Stimulated activated naive B cell treated with anti-CD40 and anti-IgM and Interleukin-4, amounts not matched to agents 10 μg/mL and 1 μg/mL and 100 μg/mL, for 72 hours (primary cell): ENCODE results near the gene DEGS1.
A peak's percentile ranks its signal among the peaks of the same experiment; 100 is the strongest.

ENCODE experiments used
- ATAC-seq, 2 donors: fragments of 150-1000 bp; cut with Tn5 transposase; replicated peaks; 2 replicates each; pipeline ENCODE4 v1.10.0; 2021; ENCODE audit warnings: moderate library complexity in 1 of 2
- DNase-seq: peaks from one replicate; pipeline ENCODE4 v3.0.0; 2021
- H3K27ac Mint-ChIP-seq: one replicate; pipeline ENCODE4 v1.8.0; 2022; ENCODE audit warnings: mild to moderate bottlenecking, mixed read lengths
- H3K27me3 Mint-ChIP-seq, 2 donors: one replicate each; pipeline ENCODE4 v1.8.0; 2022; ENCODE audit warnings: mixed read lengths in 2 of 2
- H3K36me3 Mint-ChIP-seq, 2 donors: one replicate each; pipeline ENCODE4 v1.8.0; 2022; ENCODE audit warnings: mixed read lengths in 2 of 2, mild to moderate bottlenecking in 1 of 2
- H3K4me1 Mint-ChIP-seq, 2 donors: one replicate each; pipeline ENCODE4 v1.8.0; 2022; ENCODE audit warnings: mixed read lengths in 2 of 2, mild to moderate bottlenecking in 1 of 2
- H3K4me3 Mint-ChIP-seq, 2 donors: one replicate each; pipeline ENCODE4 v1.8.0; 2022; ENCODE audit warnings: mild to moderate bottlenecking in 2 of 2, mixed read lengths in 2 of 2, moderate library complexity in 1 of 2
- H3K9me3 Mint-ChIP-seq, 2 donors: one replicate each; pipeline ENCODE4 v1.8.0; 2022; ENCODE audit warnings: mixed read lengths in 2 of 2, mild to moderate bottlenecking in 1 of 2

Gene DEGS1

GRCh38 chr1:224213438-224214119, 30.5 kb downstream of the DEGS1 start:
- no peaks in the 10 kb centered on the region for H3K9me3 Mint-ChIP-seq
- H3K27me3 Mint-ChIP-seq: no peaks in the 10 kb centered on the region
- H3K27ac Mint-ChIP-seq: peak overlapping the region; percentile 60
- no peak for DNase-seq
- peaks cover 14 to 40% of the 10 kb centered on the region in 2 donors for H3K4me1 Mint-ChIP-seq
- H3K4me3 Mint-ChIP-seq: no peak overlapping the region
- H3K36me3 Mint-ChIP-seq: no peaks in the 10 kb centered on the region
- ATAC-seq: peak; percentile 83 to 88

GRCh38 chr1:224216382-224216781, 33.3 kb downstream of the DEGS1 start:
- Mint-ChIP-seq H3K36me3 (no peaks in the 10 kb centered on the region), H3K9me3 (no peaks in the 10 kb centered on the region), H3K4me1 (peaks cover 10 to 30% of the 10 kb centered on the region in 2 donors), H3K27ac (no peak overlapping the region), H3K27me3 (no peaks in the 10 kb centered on the region), H3K4me3 (no peak overlapping the region)
- no peak for DNase-seq
- ATAC-seq: no peak

- DNase-seq (no peak), ATAC-seq (no peak)
- Mint-ChIP-seq H3K9me3 (no peaks in the 10 kb centered on the region), H3K27me3 (no peaks in the 10 kb centered on the region), H3K27ac (no peak overlapping the region), H3K4me1 (peaks cover 9 to 21% of the 10 kb centered on the region in 2 donors), H3K4me3 (no peak overlapping the region), H3K36me3 (no peaks in the 10 kb centered on the region)
Observed at GRCh38 chr1:224217655-224218623, 34.9 kb downstream of the DEGS1 start.

GRCh38 chr1:224219011-224219611, 36.1 kb downstream of the DEGS1 start:
- H3K36me3 Mint-ChIP-seq: no peaks in the 10 kb centered on the region
- no peak overlapping the region for H3K4me3 Mint-ChIP-seq
- no peak for ATAC-seq
- H3K27ac Mint-ChIP-seq: no peak overlapping the region
- peaks cover 5 to 17% of the 10 kb centered on the region in 2 donors for H3K4me1 Mint-ChIP-seq
- H3K9me3 Mint-ChIP-seq: no peaks in the 10 kb centered on the region
- no peaks in the 10 kb centered on the region for H3K27me3 Mint-ChIP-seq
- no peak for DNase-seq

- Mint-ChIP-seq H3K27me3 (no peaks in the 10 kb centered on the region), H3K4me1 (peaks cover 4 to 15% of the 10 kb centered on the region in 2 donors), H3K36me3 (no peaks in the 10 kb centered on the region), H3K4me3 (no peak overlapping the region), H3K27ac (no peak overlapping the region), H3K9me3 (no peaks in the 10 kb centered on the region)
- DNase-seq (no peak), ATAC-seq (no peak)
Observed at GRCh38 chr1:224219612-224220059, 36.6 kb downstream of the DEGS1 start.

GRCh38 chr1:224223819-224224714, 41.0 kb downstream of the DEGS1 start:
- DNase-seq: no peak

GRCh38 chr1:224226849-224227502, 43.9 kb downstream of the DEGS1 start:
- DNase-seq: no peak
- H3K27me3 Mint-ChIP-seq: no peaks in the 10 kb centered on the region
- no peak overlapping the region for H3K27ac Mint-ChIP-seq
- peaks cover 0 to 12% of the 10 kb centered on the region in 2 donors for H3K4me1 Mint-ChIP-seq
- H3K4me3 Mint-ChIP-seq: no peak overlapping the region
- ATAC-seq: no peak
- no peaks in the 10 kb centered on the region for H3K9me3 Mint-ChIP-seq
- H3K36me3 Mint-ChIP-seq: peaks cover 27 to 31% of the 10 kb centered on the region in 2 donors

More at GRCh38 chr1:224223819-224224714, 41.0 kb downstream of the DEGS1 start:
- H3K4me3 Mint-ChIP-seq: no peak overlapping the region
- peaks cover 12 to 14% of the 10 kb centered on the region in 2 donors for H3K36me3 Mint-ChIP-seq
- ATAC-seq: no peak
- no peaks in the 10 kb centered on the region for H3K9me3 Mint-ChIP-seq
- H3K4me1 Mint-ChIP-seq: peaks cover 0 to 12% of the 10 kb centered on the region in 2 donors
- no peak overlapping the region for H3K27ac Mint-ChIP-seq
- H3K27me3 Mint-ChIP-seq: no peaks in the 10 kb centered on the region

- Mint-ChIP-seq H3K36me3 (peaks cover 36 to 46% of the 10 kb centered on the region in 2 donors), H3K9me3 (no peaks in the 10 kb centered on the region), H3K4me1 (peaks cover 0 to 43% of the 10 kb centered on the region in 2 donors), H3K4me3 (no peak overlapping the region), H3K27ac (no peak overlapping the region), H3K27me3 (no peaks in the 10 kb centered on the region)
- DNase-seq (no peak), ATAC-seq (no peak)
Observed at GRCh38 chr1:224234017-224234416, 51.0 kb downstream of the DEGS1 start.

GRCh38 chr1:224235813-224236493, 52.9 kb downstream of the DEGS1 start:
- peaks cover 25 to 33% of the 10 kb centered on the region in 2 donors for H3K36me3 Mint-ChIP-seq
- no peak overlapping the region for H3K4me3 Mint-ChIP-seq
- H3K27ac Mint-ChIP-seq: no peak overlapping the region
- ATAC-seq: peak in 1 of 2 donors; percentile 29
- DNase-seq: no peak
- no peaks in the 10 kb centered on the region for H3K9me3 Mint-ChIP-seq
- H3K4me1 Mint-ChIP-seq: peaks cover 0 to 44% of the 10 kb centered on the region in 2 donors
- H3K27me3 Mint-ChIP-seq: no peaks in the 10 kb centered on the region

GRCh38 chr1:224237119-224237881, 54.3 kb downstream of the DEGS1 start:
- no peak for ATAC-seq
- Mint-ChIP-seq H3K4me3 (no peak overlapping the region), H3K27ac (no peak overlapping the region), H3K4me1 (peaks cover 0 to 44% of the 10 kb centered on the region in 2 donors), H3K9me3 (no peaks in the 10 kb centered on the region), H3K27me3 (no peaks in the 10 kb centered on the region), H3K36me3 (peaks cover 27 to 34% of the 10 kb centered on the region in 2 donors)
- no peak for DNase-seq

GRCh38 chr1:224238212-224238611, 55.2 kb downstream of the DEGS1 start:
- Mint-ChIP-seq H3K4me1 (peaks cover 0 to 44% of the 10 kb centered on the region in 2 donors), H3K27me3 (no peaks in the 10 kb centered on the region), H3K9me3 (no peaks in the 10 kb centered on the region), H3K36me3 (peaks cover 25 to 30% of the 10 kb centered on the region in 2 donors), H3K27ac (no peak overlapping the region), H3K4me3 (no peak overlapping the region)
- DNase-seq (no peak), ATAC-seq (no peak)

GRCh38 chr1:224238756-224239155, 55.7 kb downstream of the DEGS1 start:
- Mint-ChIP-seq H3K27me3 (no peaks in the 10 kb centered on the region), H3K9me3 (no peaks in the 10 kb centered on the region), H3K4me1 (peaks cover 0 to 39% of the 10 kb centered on the region in 2 donors), H3K4me3 (no peak overlapping the region), H3K36me3 (peaks cover 20 to 26% of the 10 kb centered on the region in 2 donors), H3K27ac (no peak overlapping the region)
- no peak for ATAC-seq
- DNase-seq: no peak
